ENCODE data around the gene TSPAN1.

TSPAN1 gene

DNA sequence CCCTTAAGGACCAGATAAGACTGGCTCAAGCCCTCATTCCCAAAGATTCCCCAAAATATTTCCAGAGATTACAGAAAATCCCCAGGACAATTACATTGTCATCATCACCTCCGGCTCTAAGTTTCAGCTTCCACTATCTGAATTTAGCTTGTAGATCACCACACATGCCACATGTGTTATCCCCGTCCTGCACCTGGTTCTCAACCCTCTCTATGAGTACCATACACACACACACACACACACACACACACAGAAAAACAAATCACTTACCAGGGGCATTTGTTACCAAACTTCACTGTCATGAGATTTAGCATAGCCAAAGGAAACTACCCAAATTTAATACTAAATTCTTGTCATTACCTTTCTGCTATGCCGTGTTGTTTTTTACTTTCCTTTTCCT is 15.4 kb upstream of the TSPAN1 start:
- H3K4me3 ChIP-seq (ENCODE audit: low read depth in 1 of 5, low read length in 5 of 5), result no peak overlapping the region
- no peaks in the 10 kb centered on the region for H3K36me3 ChIP-seq (ENCODE audit: control insufficient read depth in 5 of 5, insufficient read depth in 5 of 5, low read length in 5 of 5)
- H3K27me3 ChIP-seq (ENCODE audit: control insufficient read depth in 5 of 5, insufficient read depth in 4 of 5, low read length in 5 of 5), result peaks cover 0 to 6% (median 0%) of the 10 kb centered on the region in 5 donors
- no peaks in the 10 kb centered on the region for H3K4me1 ChIP-seq (ENCODE audit: control insufficient read depth in 5 of 5, insufficient read depth in 5 of 5, low read length in 5 of 5)
- H3K9me3 ChIP-seq (ENCODE audit: control insufficient read depth in 5 of 5, low read length in 5 of 5), result no peaks in the 10 kb centered on the region
- no peak overlapping the region for H3K27ac ChIP-seq (ENCODE audit: low read depth, low read length)
- H3K9ac ChIP-seq (ENCODE audit: low read length in 5 of 5), result no peak overlapping the region

DNA sequence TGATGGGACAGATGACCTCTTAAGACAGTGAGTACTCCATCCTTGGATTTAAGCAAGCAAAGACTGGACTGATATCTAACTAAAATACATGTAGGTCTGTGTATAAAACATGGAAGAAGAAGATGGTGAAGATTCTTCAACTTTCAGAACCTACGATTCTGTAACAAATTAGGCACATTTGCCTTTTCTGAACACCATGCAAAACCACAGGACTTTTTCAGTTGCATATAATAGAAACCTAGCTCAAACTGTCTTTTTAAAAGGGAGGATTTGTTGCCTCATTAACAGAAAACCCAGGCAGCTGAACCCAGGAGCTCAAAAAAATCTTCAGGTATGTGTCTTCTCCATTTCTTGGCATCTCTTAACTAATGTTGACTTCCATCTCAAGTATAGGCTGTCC is 14.7 kb upstream of the TSPAN1 start:
- H3K9me3 ChIP-seq (ENCODE audit: control insufficient read depth in 5 of 5, low read length in 5 of 5), result no peaks in the 10 kb centered on the region
- no peaks in the 10 kb centered on the region for H3K36me3 ChIP-seq (ENCODE audit: control insufficient read depth in 5 of 5, insufficient read depth in 5 of 5, low read length in 5 of 5)
- H3K4me3 ChIP-seq (ENCODE audit: low read depth in 1 of 5, low read length in 5 of 5), result no peak overlapping the region
- peaks cover 0 to 2% (median 0%) of the 10 kb centered on the region in 5 donors for H3K4me1 ChIP-seq (ENCODE audit: control insufficient read depth in 5 of 5, insufficient read depth in 5 of 5, low read length in 5 of 5)
- H3K27me3 ChIP-seq (ENCODE audit: control insufficient read depth in 5 of 5, insufficient read depth in 4 of 5, low read length in 5 of 5), result peaks cover 0 to 6% (median 0%) of the 10 kb centered on the region in 5 donors
- no peak overlapping the region for H3K27ac ChIP-seq (ENCODE audit: low read depth, low read length)
- H3K9ac ChIP-seq (ENCODE audit: low read length in 5 of 5), result no peak overlapping the region

DNA sequence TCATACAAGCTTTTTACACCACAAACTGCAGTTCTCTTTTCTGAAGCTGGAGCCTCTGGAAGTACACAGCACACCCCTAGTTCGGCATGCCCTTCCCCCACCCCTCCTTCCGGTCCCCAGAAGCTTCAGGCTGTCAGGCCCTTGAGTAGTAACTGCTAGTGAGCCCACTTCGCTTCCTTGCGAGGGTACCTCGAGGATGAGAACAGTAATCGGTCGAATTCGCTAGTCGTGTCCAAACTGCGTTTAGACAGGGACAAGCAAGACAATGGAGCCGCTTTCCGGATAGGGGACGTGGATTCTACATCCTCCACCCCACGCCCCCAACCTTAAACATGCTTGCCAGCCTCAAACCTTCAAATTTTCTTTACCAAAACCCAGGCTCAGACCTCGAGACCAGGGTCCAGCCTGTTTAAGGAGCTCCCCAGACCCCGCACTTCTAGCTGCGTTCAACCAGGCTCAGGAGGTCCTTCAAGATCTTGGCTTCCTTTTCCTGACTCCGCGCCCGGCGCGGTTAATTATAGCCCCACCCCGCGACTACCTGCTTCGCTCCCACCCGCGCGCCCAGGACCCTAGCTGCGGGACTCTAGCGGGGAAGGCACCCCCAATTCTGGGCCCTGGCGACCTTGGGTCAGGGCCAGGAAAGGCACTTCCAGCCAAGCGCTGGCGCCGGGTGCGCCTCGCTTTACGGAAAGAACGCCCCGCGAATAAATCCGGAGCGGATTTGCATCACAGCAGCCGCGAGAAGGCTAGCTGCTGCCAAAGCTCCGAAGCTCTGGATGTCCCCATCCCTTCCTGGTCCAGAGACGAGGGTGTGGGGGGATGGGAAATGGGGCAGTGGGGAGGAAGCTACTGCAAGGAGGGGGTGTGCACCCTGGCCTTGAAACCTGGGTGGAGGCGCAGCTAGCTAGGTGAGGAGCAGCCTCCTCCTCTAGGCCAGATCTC is 8.1 kb upstream of the TSPAN1 start:
- Histone ChIP-seq H3K36me3 (ENCODE audit: control insufficient read depth in 5 of 5, insufficient read depth in 5 of 5, low read length in 5 of 5) (no peaks in the 10 kb centered on the region), H3K4me3 (ENCODE audit: low read depth in 1 of 5, low read length in 5 of 5) (peak overlapping the region; percentile 41 to 65 (median 48)), H3K9me3 (ENCODE audit: control insufficient read depth in 5 of 5, low read length in 5 of 5) (no peaks in the 10 kb centered on the region), H3K27me3 (ENCODE audit: control insufficient read depth in 5 of 5, insufficient read depth in 4 of 5, low read length in 5 of 5) (peaks cover 15 to 21% (median 17%) of the 10 kb centered on the region in 5 donors), H3K4me1 (ENCODE audit: control insufficient read depth in 5 of 5, insufficient read depth in 5 of 5, low read length in 5 of 5) (peaks cover 3 to 55% (median 12%) of the 10 kb centered on the region in 5 donors), H3K27ac (ENCODE audit: low read depth, low read length) (peak overlapping the region; percentile 87), H3K9ac (ENCODE audit: low read length in 5 of 5) (peak overlapping the region in 3 of 5 donors; percentile 52 to 70 (median 60))

DNA sequence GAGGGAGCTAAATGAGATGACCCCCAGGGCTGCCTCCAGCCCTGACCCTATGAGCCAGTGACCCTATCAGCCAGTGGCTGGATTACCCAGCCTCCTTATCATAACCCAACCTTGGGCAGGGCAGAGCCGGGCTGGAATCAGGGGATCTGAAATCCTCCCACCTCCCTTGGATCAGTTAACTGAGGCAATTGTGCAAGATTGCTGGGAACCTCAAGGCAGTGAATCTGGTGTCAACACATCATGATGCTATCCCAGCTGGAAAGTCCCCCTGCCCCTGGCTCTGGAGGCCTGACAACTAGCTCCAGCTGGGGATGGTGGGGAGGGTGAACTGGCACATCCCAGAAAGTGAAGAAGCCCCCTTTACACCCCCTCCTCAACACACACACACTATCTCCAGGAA is 6.4 kb upstream of the TSPAN1 start:
- Histone ChIP-seq H3K36me3 (ENCODE audit: control insufficient read depth in 5 of 5, insufficient read depth in 5 of 5, low read length in 5 of 5) (no peaks in the 10 kb centered on the region), H3K27ac (ENCODE audit: low read depth, low read length) (peak overlapping the region; percentile 14), H3K9me3 (ENCODE audit: control insufficient read depth in 5 of 5, low read length in 5 of 5) (no peaks in the 10 kb centered on the region), H3K9ac (ENCODE audit: low read length in 5 of 5) (no peak overlapping the region), H3K4me1 (ENCODE audit: control insufficient read depth in 5 of 5, insufficient read depth in 5 of 5, low read length in 5 of 5) (peaks cover 6 to 71% (median 19%) of the 10 kb centered on the region in 5 donors), H3K27me3 (ENCODE audit: control insufficient read depth in 5 of 5, insufficient read depth in 4 of 5, low read length in 5 of 5) (peaks cover 15 to 23% (median 17%) of the 10 kb centered on the region in 5 donors), H3K4me3 (ENCODE audit: low read depth in 1 of 5, low read length in 5 of 5) (no peak overlapping the region)

DNA sequence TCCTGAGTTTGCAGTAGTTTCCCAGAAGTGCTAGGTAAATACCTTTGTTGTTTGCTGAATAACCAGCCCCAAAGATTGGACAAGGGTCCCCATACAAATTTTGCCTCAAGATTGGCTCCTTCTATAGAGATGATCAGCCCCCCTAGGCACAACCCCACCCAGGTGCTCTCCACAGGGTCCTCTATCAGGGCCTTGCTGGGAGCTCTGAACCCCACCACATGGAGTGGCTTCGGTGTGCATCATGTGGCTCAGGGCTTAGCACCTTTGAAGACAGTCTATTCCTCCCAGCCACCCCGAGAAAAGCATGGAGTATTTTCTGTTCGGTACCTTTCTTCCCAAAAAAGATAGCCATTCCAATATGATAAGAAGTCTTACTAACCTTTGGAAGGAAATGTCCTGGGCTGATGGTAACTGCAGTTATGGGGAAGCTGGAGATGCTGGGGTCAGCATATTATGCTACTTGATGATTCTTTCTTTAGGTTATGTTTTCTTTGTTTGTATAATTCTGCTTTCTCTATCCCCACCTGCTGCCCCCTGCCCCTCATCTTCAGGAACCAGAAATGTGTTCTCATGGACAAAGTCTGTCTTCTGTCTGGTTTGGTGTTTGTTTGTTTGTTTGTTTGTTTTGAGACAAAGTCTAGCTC is 5.0 kb upstream of the TSPAN1 start:
- Histone ChIP-seq H3K36me3 (ENCODE audit: control insufficient read depth in 5 of 5, insufficient read depth in 5 of 5, low read length in 5 of 5) (no peaks in the 10 kb centered on the region), H3K4me1 (ENCODE audit: control insufficient read depth in 5 of 5, insufficient read depth in 5 of 5, low read length in 5 of 5) (peaks cover 18 to 85% (median 33%) of the 10 kb centered on the region in 5 donors), H3K27me3 (ENCODE audit: control insufficient read depth in 5 of 5, insufficient read depth in 4 of 5, low read length in 5 of 5) (peaks cover 15 to 19% (median 17%) of the 10 kb centered on the region in 5 donors), H3K9me3 (ENCODE audit: control insufficient read depth in 5 of 5, low read length in 5 of 5) (no peaks in the 10 kb centered on the region), H3K4me3 (ENCODE audit: low read depth in 1 of 5, low read length in 5 of 5) (no peak overlapping the region), H3K9ac (ENCODE audit: low read length in 5 of 5) (no peak overlapping the region), H3K27ac (ENCODE audit: low read depth, low read length) (peak overlapping the region; percentile 63)

DNA sequence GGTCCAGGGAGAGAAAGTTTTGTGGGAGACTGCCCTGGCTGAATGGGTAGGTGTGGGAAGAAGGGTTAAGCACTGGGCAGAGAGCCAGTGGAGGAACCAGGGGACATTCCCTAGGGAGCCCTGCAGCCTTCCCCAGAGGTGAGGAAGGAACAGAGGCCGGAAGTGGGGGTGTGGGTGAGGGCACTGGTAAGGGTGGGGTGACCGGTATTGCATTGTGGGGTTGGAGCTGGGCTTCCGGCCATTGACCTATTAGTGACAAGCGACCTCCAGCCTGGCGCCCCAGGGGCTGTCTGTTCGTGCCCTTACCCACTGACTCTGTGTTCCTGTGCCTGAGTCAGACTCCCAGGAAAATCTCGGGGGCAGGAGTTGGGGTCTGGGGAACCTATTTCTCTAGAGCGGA is 3.5 kb upstream of the TSPAN1 start:
- Histone ChIP-seq H3K9me3 (ENCODE audit: control insufficient read depth in 5 of 5, low read length in 5 of 5) (no peaks in the 10 kb centered on the region), H3K36me3 (ENCODE audit: control insufficient read depth in 5 of 5, insufficient read depth in 5 of 5, low read length in 5 of 5) (no peaks in the 10 kb centered on the region), H3K9ac (ENCODE audit: low read length in 5 of 5) (no peak overlapping the region), H3K27me3 (ENCODE audit: control insufficient read depth in 5 of 5, insufficient read depth in 4 of 5, low read length in 5 of 5) (peaks cover 15 to 19% (median 16%) of the 10 kb centered on the region in 5 donors), H3K4me3 (ENCODE audit: low read depth in 1 of 5, low read length in 5 of 5) (no peak overlapping the region), H3K27ac (ENCODE audit: low read depth, low read length) (peak overlapping the region; percentile 63), H3K4me1 (ENCODE audit: control insufficient read depth in 5 of 5, insufficient read depth in 5 of 5, low read length in 5 of 5) (peaks cover 18 to 86% (median 36%) of the 10 kb centered on the region in 5 donors)

DNA sequence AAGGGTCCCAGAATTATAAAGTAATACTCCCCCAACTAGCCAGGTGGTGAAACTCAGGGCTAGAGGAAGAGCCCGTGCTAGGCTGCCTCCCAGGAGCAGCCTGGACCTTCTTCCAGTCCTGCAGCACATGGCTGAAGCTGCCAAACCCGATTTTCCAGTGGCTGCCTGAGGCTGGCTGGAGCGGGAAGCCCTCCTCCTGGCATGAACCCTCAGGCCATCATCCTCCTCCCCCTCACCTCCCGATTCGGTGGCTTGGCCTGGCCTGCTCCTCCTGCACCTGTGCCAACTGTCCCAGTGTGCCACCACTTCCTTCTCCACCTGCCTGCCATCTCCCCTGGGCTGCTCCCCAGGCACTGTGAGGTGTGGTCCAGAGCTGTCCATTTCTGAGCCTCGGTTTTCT is 3.0 kb upstream of the TSPAN1 start:
- Histone ChIP-seq H3K36me3 (ENCODE audit: control insufficient read depth in 5 of 5, insufficient read depth in 5 of 5, low read length in 5 of 5) (no peaks in the 10 kb centered on the region), H3K9me3 (ENCODE audit: control insufficient read depth in 5 of 5, low read length in 5 of 5) (no peaks in the 10 kb centered on the region), H3K9ac (ENCODE audit: low read length in 5 of 5) (no peak overlapping the region), H3K4me3 (ENCODE audit: low read depth in 1 of 5, low read length in 5 of 5) (no peak overlapping the region), H3K27me3 (ENCODE audit: control insufficient read depth in 5 of 5, insufficient read depth in 4 of 5, low read length in 5 of 5) (peaks cover 10 to 19% (median 12%) of the 10 kb centered on the region in 5 donors), H3K4me1 (ENCODE audit: control insufficient read depth in 5 of 5, insufficient read depth in 5 of 5, low read length in 5 of 5) (peaks cover 14 to 80% (median 34%) of the 10 kb centered on the region in 5 donors), H3K27ac (ENCODE audit: low read depth, low read length) (peak overlapping the region; percentile 63)

DNA sequence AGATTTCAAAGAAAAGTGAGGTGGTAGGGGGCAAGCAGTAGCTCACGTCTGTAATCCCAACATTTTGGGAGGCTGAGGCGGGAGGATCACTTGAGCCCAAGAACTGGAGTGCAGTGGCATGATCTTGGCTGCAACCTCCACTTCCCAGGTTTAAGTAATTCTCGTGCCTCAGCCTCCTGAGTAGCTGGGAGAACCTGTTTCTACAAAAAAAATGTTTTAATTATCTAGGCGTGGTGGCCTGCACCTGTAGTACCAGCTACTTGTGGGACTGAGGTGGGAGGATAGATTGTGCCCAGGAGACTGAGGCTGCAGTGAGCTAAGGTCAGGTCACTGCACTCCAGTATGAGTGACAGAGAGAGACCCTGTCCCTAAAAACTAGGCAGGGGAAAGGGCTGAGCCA is 2.6 kb upstream of the TSPAN1 start:
- Histone ChIP-seq H3K9me3 (ENCODE audit: control insufficient read depth in 5 of 5, low read length in 5 of 5) (no peaks in the 10 kb centered on the region), H3K27me3 (ENCODE audit: control insufficient read depth in 5 of 5, insufficient read depth in 4 of 5, low read length in 5 of 5) (peaks cover 6 to 15% (median 8%) of the 10 kb centered on the region in 5 donors), H3K36me3 (ENCODE audit: control insufficient read depth in 5 of 5, insufficient read depth in 5 of 5, low read length in 5 of 5) (no peaks in the 10 kb centered on the region), H3K4me3 (ENCODE audit: low read depth in 1 of 5, low read length in 5 of 5) (no peak overlapping the region), H3K4me1 (ENCODE audit: control insufficient read depth in 5 of 5, insufficient read depth in 5 of 5, low read length in 5 of 5) (peaks cover 10 to 76% (median 29%) of the 10 kb centered on the region in 5 donors), H3K27ac (ENCODE audit: low read depth, low read length) (peak overlapping the region; percentile 63), H3K9ac (ENCODE audit: low read length in 5 of 5) (no peak overlapping the region)

DNA sequence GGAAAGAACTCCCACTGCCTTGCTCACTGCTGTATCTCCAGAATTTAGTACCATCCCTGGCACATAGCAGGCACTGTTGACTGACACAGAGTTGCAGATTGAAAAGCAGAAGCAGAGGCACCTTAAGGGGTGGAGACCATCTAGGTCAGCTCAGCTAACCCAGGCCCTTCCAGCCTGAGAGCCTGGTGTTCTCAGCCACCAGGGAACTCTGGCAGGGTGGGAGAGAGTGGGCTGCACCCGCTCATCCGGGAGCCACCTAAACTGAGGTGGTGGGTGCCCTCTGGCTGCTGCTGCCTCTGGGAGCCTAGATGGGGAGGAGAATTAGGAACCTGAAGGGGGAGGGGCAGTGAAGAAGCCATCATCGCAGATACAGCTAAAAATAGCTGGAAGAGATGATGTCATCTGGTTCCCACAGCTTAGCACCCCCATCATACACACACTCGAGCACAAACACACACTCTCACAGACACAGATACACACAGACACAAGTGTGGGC is 1.5 kb upstream of the TSPAN1 start:
- peaks cover 10 to 65% (median 25%) of the 10 kb centered on the region in 5 donors for H3K4me1 ChIP-seq (ENCODE audit: control insufficient read depth in 5 of 5, insufficient read depth in 5 of 5, low read length in 5 of 5)
- no peak overlapping the region for H3K27ac ChIP-seq (ENCODE audit: low read depth, low read length)
- no peak overlapping the region for H3K4me3 ChIP-seq (ENCODE audit: low read depth in 1 of 5, low read length in 5 of 5)
- H3K9ac ChIP-seq (ENCODE audit: low read length in 5 of 5), result no peak overlapping the region
- peaks cover under 1 to 9% (median 2%) of the 10 kb centered on the region in 5 donors for H3K27me3 ChIP-seq (ENCODE audit: control insufficient read depth in 5 of 5, insufficient read depth in 4 of 5, low read length in 5 of 5)
- H3K36me3 ChIP-seq (ENCODE audit: control insufficient read depth in 5 of 5, insufficient read depth in 5 of 5, low read length in 5 of 5), result no peaks in the 10 kb centered on the region
- H3K9me3 ChIP-seq (ENCODE audit: control insufficient read depth in 5 of 5, low read length in 5 of 5), result no peaks in the 10 kb centered on the region

DNA sequence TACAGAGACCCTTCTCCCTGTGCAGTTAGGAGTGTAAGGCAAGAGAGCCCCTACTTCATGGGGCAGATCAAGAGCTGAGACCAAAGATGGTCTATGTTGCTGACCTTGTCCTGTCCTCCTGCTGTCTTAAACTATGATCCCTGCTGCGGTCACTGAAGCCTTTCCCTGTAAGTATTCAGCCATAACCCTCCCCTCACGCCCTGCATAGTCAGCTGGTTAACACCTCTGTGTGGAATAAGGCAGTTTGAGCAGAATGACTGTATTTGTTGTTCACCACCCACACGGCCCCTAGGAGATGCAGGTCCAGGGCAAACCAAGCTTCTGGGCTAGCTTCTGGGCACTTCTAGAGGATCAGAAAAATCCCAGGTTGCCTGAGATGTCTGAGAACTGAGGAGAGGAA is 356 bp downstream of the TSPAN1 start:
- Histone ChIP-seq H3K4me3 (ENCODE audit: low read depth in 1 of 5, low read length in 5 of 5) (no peak overlapping the region), H3K27me3 (ENCODE audit: control insufficient read depth in 5 of 5, insufficient read depth in 4 of 5, low read length in 5 of 5) (peaks cover 0 to 9% (median 0%) of the 10 kb centered on the region in 5 donors), H3K9ac (ENCODE audit: low read length in 5 of 5) (peak overlapping the region in 1 of 5 donors; percentile 45), H3K27ac (ENCODE audit: low read depth, low read length) (peak overlapping the region; percentile 47), H3K9me3 (ENCODE audit: control insufficient read depth in 5 of 5, low read length in 5 of 5) (no peaks in the 10 kb centered on the region), H3K36me3 (ENCODE audit: control insufficient read depth in 5 of 5, insufficient read depth in 5 of 5, low read length in 5 of 5) (no peaks in the 10 kb centered on the region), H3K4me1 (ENCODE audit: control insufficient read depth in 5 of 5, insufficient read depth in 5 of 5, low read length in 5 of 5) (peaks cover 10 to 58% (median 25%) of the 10 kb centered on the region in 5 donors)
